Heart left ventricle (tissue), 16 donors: ENCODE measurements around the gene PTP4A1. TPM values are rescaled to one million over a fixed set of nuclear protein-coding genes. Genes with fewer than 3 reads are reported as not detected.

Experiments
- ATAC-seq, 4 donors: fragments of 200-7000 bp; cut with Tn5 transposase; one replicate each; pipeline ENCODE4 v1.9.1; 2020 to 2022; ENCODE audit warnings: moderate library complexity in 4 of 4, mild to moderate bottlenecking in 3 of 4, moderate number of reproducible peaks in 1 of 4
- DNase-seq, 5 donors: peaks; one replicate each; pipeline ENCODE4 v3.0.0-alpha.2; 2020
- H3K27ac ChIP-seq, 12 donors: fragments of 200-600 bp; sonication (generic) in 4 of 12; one replicate each; pipeline versions ENCODE4 v1.5.0 to v1.8.0; 2016 to 2022; ENCODE audit warnings: mild to moderate bottlenecking in 2 of 12
- H3K27me3 ChIP-seq, 9 donors: fragments of 200-600 bp; sonication (generic) in 2 of 9; one replicate each; pipeline versions ENCODE4 v1.5.1 to v1.8.0; 2016 to 2022; ENCODE audit warnings: mild to moderate bottlenecking in 3 of 9
- H3K36me3 ChIP-seq, 9 donors: fragments of 200-600 bp; sonication (generic) in 2 of 9; one replicate each; pipeline versions ENCODE4 v1.5.0 to v1.8.0; 2018 to 2022; ENCODE audit warnings: mild to moderate bottlenecking in 2 of 9
- H3K4me1 ChIP-seq, 12 donors: fragments of 200-600 bp; sonication (generic) in 4 of 12; one replicate each; pipeline versions ENCODE4 v1.5.0 to v1.8.0; 2016 to 2022; ENCODE audit warnings: mild to moderate bottlenecking in 3 of 12
- H3K4me3 ChIP-seq, 12 donors: fragments of 200-600 bp; sonication (generic) in 4 of 12; one replicate each; pipeline versions ENCODE4 v1.5.0 to v1.8.0; 2017 to 2022; ENCODE audit warnings: mild to moderate bottlenecking in 9 of 12, moderate library complexity in 4 of 12
- H3K9me3 ChIP-seq, 12 donors: fragments of 200-600 bp; sonication (generic) in 4 of 12; one replicate each; pipeline versions ENCODE4 v1.5.0 to v1.8.0; 2016 to 2022; ENCODE audit warnings: mild to moderate bottlenecking in 1 of 12
- CTCF ChIP-seq, 12 donors: fragments of 200-600 bp; sonication (generic) in 4 of 12; IDR thresholded peaks; one replicate each; pipeline versions ENCODE4 v1.5.0 to v1.8.0; 2018 to 2022; ENCODE audit warnings: antibody characterized with exemption in 12 of 12, mild to moderate bottlenecking in 5 of 12
- POLR2A ChIP-seq, 2 donors: fragments of 450-650 bp; IDR thresholded peaks; one replicate each; pipeline ENCODE4 v1.6.1; 2017; ENCODE audit warnings: antibody characterized with exemption in 2 of 2, mild to moderate bottlenecking in 2 of 2, moderate library complexity in 2 of 2
- WGBS, 4 donors: extraction: QIAGEN DNeasy Blood & Tissue Kit in 2 of 4; methylation state at CpG; one replicate each; pipeline versions ENCODE4 v1.1.5 to v1.1.7; 2013 to 2018; 5-methylcytosine and 5-hydroxymethylcytosine counted together
- intact Hi-C, 10 donors: fragments of 100-400 bp; cut with DNase I; formaldehyde crosslinking; loops; one replicate each; pipeline versions ENCODE4 v1.11.1 to v1.14.2; 2022
- polyA plus RNA-seq, 2 donors: library from polyadenylated mRNA; stranded (reverse); fragments of 200-250 nt; gene quantifications; one replicate each; pipeline ENCODE4 v1.2.3, GENCODE V29; 2013
- total RNA-seq, 9 donors: library from RNA; depleted of rRNA in 2 of 9; stranded (reverse); fragments of >200 nt in 2 of 9; fragmentation: NEBNext Ultra II Directional in 3 of 9; extraction: Animal tissue kit (Norgen Biotek cat#: 25700) in 3 of 9; gene quantifications; one replicate each; pipeline versions ENCODE4 v1.1.0 to v1.2.4, GENCODE V29; 2016 to 2023
- donor health status: ischemic (EF 13 %, LVEDD 7.1; RV severe dilation, severe dysfunction).
- donor health status: healthy with polysubstance abuse.
- donor health status: DM: no; HTN: yes; CAD: no.
- donor health status: DM: no; HTN: no; CAD: no.
- donor health status: ischemic (EF 25% LVEDD 6.9; RV normal size, moderate dysfunction).
- donor health status: ischemic (EF 25% LVEDD 5.7; RV mildly dilated, moderate dysfunction).
- donor health status: healthy.
- donor health status: DM: yes; HTN: yes; CAD: no.
- donor health status: ischemic (EF 35%, LVEDD 5.7; RV mildly dilated, moderate dysfunction).
- donor health status: nonischemic (EF 11% LVEDD 7.7; RV severe dilation, severe dysfunction).
- donor health status: DM: yes; HTN: yes; CAD: no.
- donor health status: PGD.
- donor health status: ischemic (EF 29% LVEDD 5.4; RV normal size, mild dysfunction).
- donor health status: nonischemic (EF 23%, LVEDD 6.1; RV moderate dilation, normal function).

The PTP4A1 gene
- total and polyA plus RNA-seq, 11 donors = 6.3 to 73.5 (median 40.6) TPM

- Histone ChIP-seq H3K27ac (no peak overlapping the region), H3K27me3 (no peaks in the 10 kb centered on the region), H3K9me3 (no peaks in the 10 kb centered on the region), H3K4me1 (no peaks in the 10 kb centered on the region), H3K4me3 (no peak overlapping the region), H3K36me3 (no peaks in the 10 kb centered on the region)
- TF ChIP-seq POLR2A (IDR thresholded peaks at IDR 0.05) (no peak), CTCF (IDR thresholded peaks at IDR 0.05) (no peak)
- ATAC-seq = no peak
- intact Hi-C loops = no loop called here
- DNase-seq = no peak
Measured at GRCh38 chr6:63526931-63527330, 45.3 kb upstream of the PTP4A1 start.

GRCh38 chr6:63527658-63528514, 44.4 kb upstream of the PTP4A1 start:
- intact Hi-C loops = no loop called here
- 69 to 76% (median 73%) methylated on average over 6 of the region's 6 CpGs for WGBS, 4 donors
- H3K9me3 ChIP-seq = no peaks in the 10 kb centered on the region
- peak in 1 of 5 donors; percentile 35 for DNase-seq
- TF ChIP-seq POLR2A (IDR thresholded peaks at IDR 0.05) = no peak
- TF ChIP-seq CTCF (IDR thresholded peaks at IDR 0.05) = no peak
- no peaks in the 10 kb centered on the region for H3K27me3 ChIP-seq
- H3K4me1 ChIP-seq = no peaks in the 10 kb centered on the region
- H3K36me3 ChIP-seq = no peaks in the 10 kb centered on the region
- no peak overlapping the region for H3K4me3 ChIP-seq
- H3K27ac ChIP-seq = peak overlapping the region in 1 of 12 donors; percentile 37
- ATAC-seq = peak in 1 of 4 donors; percentile 57

- TF ChIP-seq POLR2A (IDR thresholded peaks at IDR 0.05) = no peak
- TF ChIP-seq CTCF (IDR thresholded peaks at IDR 0.05) = no peak
- Histone ChIP-seq H3K36me3 (no peaks in the 10 kb centered on the region), H3K4me3 (no peak overlapping the region), H3K9me3 (no peaks in the 10 kb centered on the region), H3K4me1 (no peaks in the 10 kb centered on the region), H3K27ac (no peak overlapping the region), H3K27me3 (no peaks in the 10 kb centered on the region)
- 60 to 66% (median 64%) methylated on average over 4 of the region's 4 CpGs for WGBS, 4 donors
- no peak for DNase-seq
- ATAC-seq = no peak
- intact Hi-C loops = no loop called here
Measured at GRCh38 chr6:63529498-63529897, 42.8 kb upstream of the PTP4A1 start.

- ATAC-seq (no peak), DNase-seq (no peak)
- intact Hi-C loops = no loop called here
- 84 to 93% (median 88%) methylated on average over 3 of the region's 3 CpGs for WGBS, 4 donors
- Histone ChIP-seq H3K27me3 (no peaks in the 10 kb centered on the region), H3K4me1 (no peaks in the 10 kb centered on the region), H3K4me3 (no peak overlapping the region), H3K36me3 (no peaks in the 10 kb centered on the region), H3K27ac (no peak overlapping the region), H3K9me3 (no peaks in the 10 kb centered on the region)
- no peak for TF ChIP-seq CTCF (IDR thresholded peaks at IDR 0.05)
- no peak for TF ChIP-seq POLR2A (IDR thresholded peaks at IDR 0.05)
Measured at GRCh38 chr6:63530182-63530581, 42.1 kb upstream of the PTP4A1 start.
